Cardiac fibroblast (primary cell): ENCODE data around the gene LENG8.

ENCODE experiments used
- DNase-seq, 2 donors: peaks; one replicate each; pipeline versions ENCODE4 v3.0.0 to v3.0.0-alpha.2; 2010; ENCODE audit warnings: low read depth in 2 of 2
- H3K4me3 ChIP-seq, 2 donors: replicated peaks in 1 of 2; 1 replicate in 1 of 2; 2 replicates in 1 of 2; pipeline ENCODE4 v1.5.1; 2011; ENCODE audit warnings: low read depth in 2 of 2, low read length in 2 of 2, mild to moderate bottlenecking in 2 of 2, moderate library complexity in 1 of 2
- CTCF ChIP-seq: IDR thresholded peaks from one replicate; pipeline ENCODE4 v1.5.1; 2011; ENCODE audit warnings: low read depth, mild to moderate bottlenecking, low read length, inconsistent platforms

Gene LENG8

GRCh38 chr19:54448774-54449700 is at the start of gene LENG8:
LENG8 (plus strand) TSS chr19:54449199; CDS start chr19:54451345, 2,146 bp downstream.
- TF ChIP-seq CTCF, result no peak
- DNase-seq, result peak; percentile 99
- peak within 1 kb of the TSS; percentile 64 to 96 for H3K4me3 ChIP-seq

- no peak for DNase-seq
- H3K4me3 ChIP-seq, result no peak overlapping the region
- TF ChIP-seq CTCF, result no peak
These were observed 48.1 kb upstream of the LENG8 start for GRCh38 chr19:54400913-54401312.

GRCh38 chr19:54403054-54403453 is 45.9 kb upstream of the LENG8 start:
- H3K4me3 ChIP-seq, result no peak overlapping the region
- no peak for DNase-seq
- no peak for TF ChIP-seq CTCF

- no peak for TF ChIP-seq CTCF
- no peak for DNase-seq
- H3K4me3 ChIP-seq, result no peak overlapping the region
These were observed 43.4 kb upstream of the LENG8 start for GRCh38 chr19:54405628-54406027.

- no peak for DNase-seq
- TF ChIP-seq CTCF, result no peak
- H3K4me3 ChIP-seq, result no peak overlapping the region
These were observed 41.2 kb upstream of the LENG8 start for GRCh38 chr19:54407780-54408179.

- no peak for DNase-seq
- no peak for TF ChIP-seq CTCF
- H3K4me3 ChIP-seq, result no peak overlapping the region
These were observed 40.5 kb upstream of the LENG8 start for GRCh38 chr19:54408456-54409026.
